ENCODE measurements around the gene SUOX. TPM values are rescaled to one million over a fixed set of nuclear protein-coding genes. Genes with fewer than 3 reads are reported as not detected.

SUOX gene
- total RNA-seq, 1 donor from 2014 or later = 5.4 TPM

DNA sequence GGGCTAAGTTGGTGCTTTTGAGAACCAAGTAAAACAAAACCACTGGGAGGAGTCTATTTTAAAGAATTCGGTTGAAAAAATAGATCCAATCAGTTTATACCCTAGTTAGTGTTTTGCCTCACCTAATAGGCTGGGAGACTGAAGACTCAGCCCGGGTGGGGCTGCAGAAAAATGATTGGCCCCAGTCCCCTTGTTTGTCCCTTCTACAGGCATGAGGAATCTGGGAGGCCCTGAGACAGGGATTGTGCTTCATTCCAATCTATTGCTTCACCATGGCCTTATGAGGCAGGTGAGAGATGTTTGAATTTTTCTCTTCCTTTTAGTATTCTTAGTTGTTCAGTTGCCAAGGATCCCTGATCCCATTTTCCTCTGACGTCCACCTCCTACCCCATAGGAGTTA lies 25.0 kb upstream of the SUOX start:
- H3K27me3 ChIP-seq = no peaks in the 10 kb centered on the region
- peaks cover 3 to 18% of the 10 kb centered on the region in 2 donors for H3K4me1 ChIP-seq
- intact Hi-C loops (cut with DNase I) = no loop called here
- no peak for TF ChIP-seq CTCF (IDR thresholded peaks at IDR 0.05)
- H3K36me3 ChIP-seq = no peaks in the 10 kb centered on the region
- no peak overlapping the region for H3K4me3 ChIP-seq
- DNase-seq (ENCODE audit: low spot score in 2 of 2) = no peak
- H3K27ac ChIP-seq = peak overlapping the region; percentile 85 to 86
- H3K9me3 ChIP-seq = no peaks in the 10 kb centered on the region

- peak overlapping the region; percentile 85 to 86 for H3K27ac ChIP-seq
- H3K36me3 ChIP-seq = no peaks in the 10 kb centered on the region
- peak overlapping the region; percentile 53 to 68 for H3K4me3 ChIP-seq
- intact Hi-C loops (cut with DNase I) = no loop called here
- TF ChIP-seq CTCF (IDR thresholded peaks at IDR 0.05) = no peak
- H3K27me3 ChIP-seq = no peaks in the 10 kb centered on the region
- DNase-seq (ENCODE audit: low spot score in 2 of 2) = no peak
- H3K9me3 ChIP-seq = no peaks in the 10 kb centered on the region
- peaks cover 3 to 18% of the 10 kb centered on the region in 2 donors for H3K4me1 ChIP-seq
Observed at GRCh38 chr12:55972456-55972855, 24.6 kb upstream of the SUOX start.

GRCh38 chr12:55972911-55973598 lies 24.0 kb upstream of the SUOX start:
- intact Hi-C loops (cut with DNase I) = loop anchor here (1.0 kb wide), 1 partner anchor 41 kb away; no protein-coding TSS in a partner anchor
- H3K27ac ChIP-seq = peak overlapping the region; percentile 85 to 86
- no peak for DNase-seq (ENCODE audit: low spot score in 2 of 2)

GRCh38 chr12:55973599-55974307 lies 23.3 kb upstream of the SUOX start, which contains the start of gene RAB5B:
TSS of gene RAB5B (plus strand) at chr12:55974078. CDS start at chr12:55986961, 12,883 bp downstream.
- Histone ChIP-seq H3K27me3 (no peaks in the 10 kb centered on the region), H3K4me3 (peak within 1 kb of the TSS; percentile 87), H3K36me3 (no peaks in the 10 kb centered on the region), H3K9me3 (no peaks in the 10 kb centered on the region), H3K27ac (peak within 1 kb of the TSS; percentile 89 to 95), H3K4me1 (peaks cover 3 to 18% of the 10 kb centered on the region in 2 donors)
- peak; percentile 100 for DNase-seq (ENCODE audit: low spot score in 2 of 2)
- no peak for TF ChIP-seq CTCF (IDR thresholded peaks at IDR 0.05)
- intact Hi-C loops (cut with DNase I) = loop anchor here (1.0 to 2.0 kb wide), 2 partner anchors 41 to 69 kb away; no protein-coding TSS in a partner anchor

More at GRCh38 chr12:55972911-55973598, 24.0 kb upstream of the SUOX start:
- TF ChIP-seq CTCF (IDR thresholded peaks at IDR 0.05) = no peak
- no peaks in the 10 kb centered on the region for H3K27me3 ChIP-seq
- H3K36me3 ChIP-seq = no peaks in the 10 kb centered on the region
- peaks cover 3 to 18% of the 10 kb centered on the region in 2 donors for H3K4me1 ChIP-seq
- H3K9me3 ChIP-seq = no peaks in the 10 kb centered on the region
- peak overlapping the region; percentile 53 to 68 for H3K4me3 ChIP-seq

GRCh38 chr12:55974308-55974730 lies 22.8 kb upstream of the SUOX start:
- Histone ChIP-seq H3K4me1 (peaks cover 3 to 18% of the 10 kb centered on the region in 2 donors), H3K36me3 (no peaks in the 10 kb centered on the region), H3K27me3 (no peaks in the 10 kb centered on the region), H3K27ac (peak overlapping the region; percentile 89 to 95), H3K4me3 (peak overlapping the region; percentile 87), H3K9me3 (no peaks in the 10 kb centered on the region)
- intact Hi-C loops (cut with DNase I) = loop anchor here (2.0 kb wide), 1 partner anchor 68 kb away; no protein-coding TSS in a partner anchor
- DNase-seq (ENCODE audit: low spot score in 2 of 2) = no peak
- TF ChIP-seq CTCF (IDR thresholded peaks at IDR 0.05) = no peak

Measured in ascending aorta (tissue), 2 donors.